HG03139 (cell line): ENCODE measurements around the gene NSMCE1.
"Not testable (repeated sequence)": the region's sequence is repeated elsewhere in the genome, so short reads cannot be mapped to it uniquely, and the experiment has no call there.

Experiments used
- ATAC-seq: cut with Tn5 transposase; IDR thresholded peaks from one replicate; pipeline ENCODE4 v1.9.1; 2021; ENCODE audit not compliant: unreplicated experiment

Gene NSMCE1

DNA sequence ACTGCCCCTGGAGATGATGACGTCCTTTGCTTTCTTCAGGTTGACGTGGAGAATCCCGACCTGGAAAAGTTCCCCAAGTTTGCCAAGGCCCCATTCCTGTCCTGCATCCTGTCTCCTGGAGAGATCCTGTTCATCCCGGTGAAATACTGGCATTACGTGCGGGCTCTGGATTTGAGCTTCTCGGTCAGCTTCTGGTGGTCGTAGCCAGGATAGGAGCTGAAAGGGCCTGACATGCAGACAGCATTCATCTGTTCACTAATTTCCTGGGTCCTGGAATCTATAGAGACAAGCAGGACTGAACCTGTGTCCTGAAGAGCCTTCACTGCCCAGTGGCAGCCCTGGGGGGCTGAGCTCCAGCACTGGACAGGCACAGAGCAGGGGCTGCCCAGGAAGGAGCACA lies 48.0 kb downstream of the NSMCE1 start:
- no peak for ATAC-seq

DNA sequence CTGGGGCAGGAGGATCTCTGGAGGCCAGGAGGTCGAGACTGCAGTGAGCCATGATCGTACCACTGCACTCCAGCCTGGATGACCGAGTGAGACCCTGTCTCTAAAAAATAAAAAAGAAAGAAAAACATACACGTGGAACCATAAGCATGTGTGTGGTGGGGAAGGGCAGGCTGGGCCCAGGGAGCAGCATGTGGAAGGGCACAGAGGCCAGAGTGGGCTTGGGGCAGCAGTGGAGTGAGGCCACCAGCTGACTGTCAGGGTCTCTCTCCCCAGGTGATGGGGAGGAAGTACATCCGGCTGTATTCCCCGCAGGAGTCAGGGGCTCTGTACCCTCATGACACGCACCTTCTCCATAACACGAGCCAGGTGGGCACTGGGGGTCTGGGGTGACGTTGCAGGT lies 48.5 kb downstream of the NSMCE1 start:
- no peak for ATAC-seq

DNA sequence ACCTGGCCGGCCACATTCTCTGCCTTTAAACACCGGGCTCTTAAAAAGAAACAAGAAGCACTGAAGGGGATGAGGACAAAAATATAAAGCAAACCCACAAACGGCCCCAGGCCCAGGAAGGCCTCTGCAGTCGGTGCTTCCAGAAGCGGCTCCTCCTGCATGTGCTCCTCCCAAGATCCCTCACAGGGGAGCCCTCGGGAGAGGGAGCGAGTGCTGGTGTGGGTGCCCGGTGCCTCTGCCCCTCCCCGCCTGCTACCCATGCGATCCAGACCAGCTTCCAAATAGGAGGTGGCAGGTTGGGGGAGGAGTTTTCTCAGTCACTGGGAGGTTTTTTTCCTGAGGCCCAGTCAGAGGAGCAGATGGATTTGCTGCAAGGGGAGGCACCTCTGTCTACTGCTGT lies 49.4 kb downstream of the NSMCE1 start:
- ATAC-seq, result no peak

DNA sequence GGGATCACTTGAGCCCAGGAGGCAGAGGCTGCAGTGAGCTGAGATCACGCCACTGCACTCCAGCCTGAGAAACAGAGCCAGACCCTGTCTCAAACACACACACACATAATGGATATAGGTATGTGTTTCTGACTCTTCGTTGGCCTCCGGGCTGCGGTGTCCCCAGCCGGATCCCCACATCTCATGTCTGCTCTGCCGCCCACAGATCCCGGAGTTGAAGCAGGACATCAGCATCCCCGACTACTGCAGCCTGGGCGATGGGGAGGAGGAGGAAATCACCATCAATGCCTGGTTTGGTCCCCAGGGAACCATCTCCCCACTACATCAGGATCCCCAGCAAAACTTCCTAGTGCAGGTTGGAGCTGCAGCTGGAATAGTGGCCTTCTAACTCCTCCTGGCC lies 49.8 kb downstream of the NSMCE1 start:
- no peak for ATAC-seq

DNA sequence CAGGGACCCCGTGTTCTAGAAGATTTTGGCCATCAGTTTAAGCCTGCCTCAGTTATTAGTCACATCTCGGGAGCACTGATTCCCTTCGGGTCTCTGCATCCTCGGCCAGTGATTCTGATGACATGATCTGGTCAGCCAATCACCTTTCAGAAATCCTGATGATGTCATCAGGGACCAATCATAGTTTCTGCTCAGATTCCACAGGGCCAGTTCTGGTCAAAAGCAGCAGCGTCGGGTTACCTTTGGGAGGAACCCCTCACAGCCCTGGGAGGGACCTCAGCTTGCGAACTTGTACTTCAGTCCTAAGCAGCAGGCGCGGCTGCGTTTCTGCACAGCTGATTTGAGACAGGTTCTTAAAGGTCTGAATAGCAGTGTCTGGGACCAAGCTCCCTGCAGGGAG lies 51.3 kb downstream of the NSMCE1 start:
- ATAC-seq, result no peak

- no peak for ATAC-seq
These were observed 52.2 kb downstream of the NSMCE1 start for GRCh38 chr16:27216297-27216885.

GRCh38 chr16:27215660-27216059 lies 52.9 kb downstream of the NSMCE1 start:
- ATAC-seq, result no peak

DNA sequence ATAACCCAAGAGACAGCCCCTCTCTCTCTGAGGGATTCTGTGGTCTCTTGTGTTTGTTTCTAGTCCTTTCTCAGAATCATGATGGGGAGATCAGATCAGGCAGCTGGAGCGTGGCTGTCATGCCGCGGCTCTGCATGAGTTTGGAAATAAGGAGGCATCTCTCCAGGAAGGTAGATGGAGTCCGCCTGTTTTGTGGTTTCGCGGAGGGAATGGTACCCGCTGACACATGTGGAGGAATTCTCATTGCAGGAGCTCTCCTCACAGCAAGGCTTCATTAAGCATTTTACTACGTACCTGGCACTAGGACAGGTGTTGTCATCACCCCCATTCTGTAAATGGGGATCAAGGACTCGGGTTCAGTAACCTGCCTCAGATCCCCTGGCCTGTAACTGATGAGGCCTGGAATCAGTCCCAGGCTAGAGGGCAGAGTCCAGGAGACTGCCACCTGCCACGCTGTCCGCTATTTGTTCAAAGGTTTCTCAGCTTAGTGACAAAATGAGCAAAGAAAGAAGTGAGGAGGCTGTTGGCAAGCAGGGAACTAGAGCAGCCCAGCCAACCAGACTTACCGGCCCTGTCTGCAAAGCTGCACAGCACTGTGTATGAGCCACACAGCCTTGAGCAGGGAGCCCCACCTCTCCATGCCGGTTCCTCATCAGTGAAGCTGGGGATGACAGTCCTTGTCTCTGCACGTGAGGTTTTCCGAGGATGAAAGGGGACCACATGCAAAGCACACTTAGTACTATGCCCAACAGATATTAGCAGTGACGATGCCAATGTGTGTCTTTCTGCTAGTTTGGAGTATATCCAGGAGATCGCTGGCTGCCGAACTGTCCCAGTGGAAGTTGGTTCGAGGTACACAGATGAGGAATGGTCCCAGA lies 54.2 kb downstream of the NSMCE1 start:
- no peak for ATAC-seq

- no peak for ATAC-seq
These were observed 57.5 kb downstream of the NSMCE1 start for GRCh38 chr16:27211026-27211425.

DNA sequence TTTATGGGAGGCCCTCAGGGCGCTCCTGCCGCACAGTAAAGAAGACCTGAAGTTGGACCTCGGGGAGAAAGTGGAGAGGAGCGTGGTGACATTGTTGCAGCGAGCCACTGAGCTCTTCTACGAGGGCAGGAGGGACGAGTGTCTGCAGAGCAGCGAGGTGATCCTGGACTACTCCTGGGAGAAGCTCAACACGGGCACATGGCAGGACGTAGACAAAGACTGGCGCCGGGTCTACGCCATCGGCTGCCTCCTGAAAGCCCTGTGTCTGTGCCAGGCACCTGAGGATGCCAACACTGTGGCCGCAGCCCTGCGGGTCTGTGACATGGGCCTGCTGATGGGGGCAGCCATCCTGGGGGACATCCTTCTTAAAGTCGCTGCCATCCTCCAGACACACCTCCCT lies 58.4 kb downstream of the NSMCE1 start:
- ATAC-seq, result no peak

GRCh38 chr16:27209591-27209990 lies 59.0 kb downstream of the NSMCE1 start:
- no peak for ATAC-seq

- ATAC-seq, result no peak
These were observed 59.8 kb downstream of the NSMCE1 start for GRCh38 chr16:27208796-27209195.

DNA sequence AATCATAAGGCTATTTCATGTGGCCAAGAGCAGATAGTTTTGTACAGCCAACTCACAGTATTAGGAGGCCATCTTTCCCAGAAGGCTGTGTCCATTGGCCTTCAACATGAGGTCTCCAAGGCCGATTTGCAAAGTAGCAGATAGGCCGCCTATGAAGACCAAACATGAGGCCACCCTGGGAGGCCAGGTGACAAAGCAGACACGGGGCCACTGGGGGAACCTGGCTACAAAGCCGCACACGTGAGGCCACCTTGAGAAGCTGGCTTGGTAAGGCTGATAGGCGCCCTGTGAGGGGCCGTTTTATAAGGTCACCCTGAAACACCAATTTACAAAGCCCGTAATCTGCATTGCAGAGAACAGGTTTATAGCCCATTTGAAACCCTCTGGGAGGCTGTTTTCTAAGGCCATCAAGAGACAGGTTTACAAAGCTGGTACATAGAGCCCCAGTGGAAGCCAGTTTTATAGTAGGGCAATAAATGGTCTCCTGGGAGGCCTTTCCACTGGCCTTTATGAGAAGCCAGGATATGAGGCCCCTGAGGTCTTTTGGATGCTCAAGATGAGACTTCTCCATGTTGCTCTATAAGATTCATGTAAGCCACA lies 60.4 kb downstream of the NSMCE1 start:
- ATAC-seq, result no peak

- ATAC-seq, result not testable (repeated sequence)
These were observed 61.5 kb downstream of the NSMCE1 start for GRCh38 chr16:27207121-27207520.

GRCh38 chr16:27205423-27206065 lies 63.0 kb downstream of the NSMCE1 start:
- no peak for ATAC-seq

- ATAC-seq, result no peak
These were observed 64.2 kb downstream of the NSMCE1 start for GRCh38 chr16:27204312-27204915.

GRCh38 chr16:27203507-27204311 lies 64.9 kb downstream of the NSMCE1 start, which contains the start of gene KDM8:
KDM8 (plus strand) TSS chr16:27203526; CDS start chr16:27210124, 6,598 bp downstream.
- ATAC-seq, result peak; percentile 70

- peak; percentile 64 for ATAC-seq
These were observed 65.6 kb downstream of the NSMCE1 start for GRCh38 chr16:27202923-27203506.

- not testable (repeated sequence) for ATAC-seq
These were observed 67.7 kb downstream of the NSMCE1 start for GRCh38 chr16:27200914-27201313.

DNA sequence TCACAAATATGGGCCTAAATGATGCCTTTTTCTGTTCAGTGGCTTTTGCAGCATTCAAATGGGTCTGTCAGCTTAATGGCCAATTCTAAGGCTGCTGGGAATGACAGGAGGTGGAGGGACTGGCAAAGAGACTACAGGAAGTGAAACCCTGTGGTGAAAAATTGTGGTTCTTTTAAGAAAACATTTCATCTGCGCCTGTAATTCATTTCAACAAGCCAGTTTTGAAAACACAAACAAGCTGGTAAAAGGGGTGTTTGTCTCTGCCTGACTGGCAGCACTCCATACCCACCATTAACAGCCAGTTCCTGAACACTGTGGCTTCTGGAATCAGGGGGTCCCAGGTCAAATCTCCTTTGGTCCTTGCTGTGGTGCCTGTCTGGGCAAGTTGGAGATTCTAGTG lies 68.8 kb downstream of the NSMCE1 start:
- ATAC-seq, result no peak
